ENCODE data around the gene ATP5PO. TPM values are rescaled to one million over a fixed set of nuclear protein-coding genes. Genes with fewer than 3 reads are reported as not detected.

The ATP5PO gene
- total and polyA plus RNA-seq, 2 of the 13 experiments (the other 11 are each of a cell fraction or from before 2014, with no cell fraction given), result 256 to 297 TPM

- TF ChIP-seq, protein P1, sequence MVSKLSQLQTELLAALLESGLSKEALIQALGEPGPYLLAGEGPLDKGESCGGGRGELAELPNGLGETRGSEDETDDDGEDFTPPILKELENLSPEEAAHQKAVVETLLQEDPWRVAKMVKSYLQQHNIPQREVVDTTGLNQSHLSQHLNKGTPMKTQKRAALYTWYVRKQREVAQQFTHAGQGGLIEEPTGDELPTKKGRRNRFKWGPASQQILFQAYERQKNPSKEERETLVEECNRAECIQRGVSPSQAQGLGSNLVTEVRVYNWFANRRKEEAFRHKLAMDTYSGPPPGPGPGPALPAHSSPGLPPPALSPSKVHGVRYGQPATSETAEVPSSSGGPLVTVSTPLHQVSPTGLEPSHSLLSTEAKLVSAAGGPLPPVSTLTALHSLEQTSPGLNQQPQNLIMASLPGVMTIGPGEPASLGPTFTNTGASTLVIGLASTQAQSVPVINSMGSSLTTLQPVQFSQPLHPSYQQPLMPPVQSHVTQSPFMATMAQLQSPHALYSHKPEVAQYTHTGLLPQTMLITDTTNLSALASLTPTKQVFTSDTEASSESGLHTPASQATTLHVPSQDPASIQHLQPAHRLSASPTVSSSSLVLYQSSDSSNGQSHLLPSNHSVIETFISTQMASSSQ (IDR thresholded peaks at IDR 0.05; ENCODE audit: low read depth), result no peak
- TF ChIP-seq, protein P1 (CRISPR knock-in tag; IDR thresholded peaks at IDR 0.05; ENCODE audit: borderline replicate concordance), result no peak
- TF ChIP-seq GZF1 (CRISPR knock-in tag; IDR thresholded peaks at IDR 0.05), result no peak
- TF ChIP-seq THAP9 (CRISPR knock-in tag; IDR thresholded peaks at IDR 0.05; ENCODE audit: borderline replicate concordance), result peak; percentile 86; the same call in 1 of the 2 replicates
- TF ChIP-seq, protein P2, sequence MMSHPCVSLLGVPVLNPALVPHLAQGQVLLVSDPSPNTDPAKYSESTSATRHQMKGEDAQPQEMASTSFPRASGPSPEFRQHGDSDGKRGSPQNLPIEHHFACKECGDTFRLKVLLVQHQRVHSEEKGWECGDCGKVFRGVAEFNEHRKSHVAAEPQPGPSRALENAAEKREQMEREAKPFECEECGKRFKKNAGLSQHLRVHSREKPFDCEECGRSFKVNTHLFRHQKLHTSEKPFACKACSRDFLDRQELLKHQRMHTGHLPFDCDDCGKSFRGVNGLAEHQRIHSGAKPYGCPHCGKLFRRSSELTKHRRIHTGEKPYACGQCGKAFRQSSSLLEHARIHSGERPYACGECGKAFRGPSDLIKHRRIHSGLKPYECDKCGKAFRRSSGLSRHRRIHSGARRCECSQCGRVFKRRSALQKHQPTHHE (CRISPR knock-in tag; IDR thresholded peaks at IDR 0.05; ENCODE audit: borderline replicate concordance), result no peak
- TF ChIP-seq TEAD2 (CRISPR knock-in tag; IDR thresholded peaks at IDR 0.05), result no peak
- peak; percentile 73 for TF ChIP-seq ELF1 (CRISPR knock-in tag; IDR thresholded peaks at IDR 0.05)
- 0 out of 2 replicates have a peak, but pooled peaks have one; percentile 6 for TF ChIP-seq RARA (CRISPR knock-in tag; IDR thresholded peaks at IDR 0.05)
- TF ChIP-seq ZNF318 (CRISPR knock-in tag; IDR thresholded peaks at IDR 0.05), result no peak
- TF ChIP-seq THYN1 (CRISPR knock-in tag; IDR thresholded peaks at IDR 0.05; ENCODE audit: borderline replicate concordance, low read depth), result no peak
- no peak for TF ChIP-seq CAMTA2 (CRISPR knock-in tag; IDR thresholded peaks at IDR 0.05; ENCODE audit: borderline replicate concordance)
These were observed at the start of gene ATP5PO (continued) for GRCh38 chr21:33915368-33916199.
